Activated T-cell treated with anti-CD3 and anti-CD28 coated beads for 4 hours (primary cell): ENCODE measurements around the gene BTBD9.
A peak's percentile ranks its signal among the peaks of the same experiment; 100 is the strongest.

Source experiments
- DNase-seq: peaks from one replicate; pipeline ENCODE4 v3.0.0-alpha.2; 2020

Gene BTBD9

DNA sequence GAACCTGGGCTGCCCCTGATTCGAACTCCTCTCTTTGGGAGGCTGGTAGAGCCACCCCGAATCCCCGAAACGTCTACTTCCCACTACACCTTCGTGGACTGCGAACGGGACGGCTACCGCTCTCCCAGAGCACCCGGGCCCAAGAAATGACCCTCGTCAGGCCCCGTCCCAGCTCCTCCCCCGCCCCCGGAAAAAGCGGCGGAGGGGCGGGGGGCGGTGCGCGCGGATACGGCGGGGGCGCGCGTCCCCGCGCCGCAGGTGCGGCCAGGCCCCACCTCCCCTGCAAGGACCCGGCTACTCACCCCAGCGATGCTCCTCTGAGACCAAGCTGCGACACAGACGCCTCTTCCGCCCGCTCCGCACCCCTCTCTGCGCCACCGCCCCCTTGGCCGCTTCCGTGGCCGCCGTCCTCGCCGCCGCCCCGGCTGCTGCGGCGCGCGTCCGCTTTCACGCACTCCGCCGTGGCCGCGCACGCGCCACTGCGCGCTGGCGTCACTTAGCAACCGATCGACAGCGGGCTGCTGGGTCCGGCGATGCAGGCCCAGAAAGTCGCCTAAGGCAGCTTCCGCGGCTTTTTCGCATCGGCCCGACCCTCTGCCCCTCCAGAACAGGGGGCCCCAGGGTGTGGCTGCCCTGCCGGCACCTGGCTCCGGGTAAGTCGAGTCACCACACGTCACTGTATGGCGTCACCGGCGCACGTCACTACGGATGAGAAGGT, at the start of gene BTBD9:
TSS of gene BTBD9 (minus strand) at position 432 of the 718 bp plus-strand sequence.
- peak; percentile 60 for DNase-seq

DNA sequence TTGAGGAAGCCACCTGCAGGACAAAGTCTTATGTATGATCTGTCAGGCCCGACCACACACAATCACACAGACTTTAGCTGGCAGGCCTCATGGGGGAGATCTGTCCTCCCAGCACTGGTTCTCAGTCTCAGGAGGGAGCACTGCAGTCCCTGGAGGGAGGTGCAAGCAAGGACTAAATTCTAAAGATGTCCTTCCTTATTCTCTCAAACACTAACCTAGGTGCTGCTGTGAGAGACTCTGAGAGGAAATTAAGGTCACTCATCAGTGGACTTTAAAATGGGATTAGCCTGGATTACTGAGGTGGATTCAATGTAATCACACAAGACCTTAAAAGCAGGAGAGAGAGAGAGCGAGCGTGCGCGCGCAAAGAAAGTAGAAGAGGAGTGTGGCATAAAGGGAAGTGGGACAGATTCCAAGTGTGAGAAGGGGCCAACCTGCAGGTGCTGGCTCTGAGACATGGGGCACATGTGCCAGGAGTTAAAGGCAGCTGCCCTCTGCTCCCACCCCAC, 48.9 kb upstream of the BTBD9 start:
- DNase-seq = no peak

DNA sequence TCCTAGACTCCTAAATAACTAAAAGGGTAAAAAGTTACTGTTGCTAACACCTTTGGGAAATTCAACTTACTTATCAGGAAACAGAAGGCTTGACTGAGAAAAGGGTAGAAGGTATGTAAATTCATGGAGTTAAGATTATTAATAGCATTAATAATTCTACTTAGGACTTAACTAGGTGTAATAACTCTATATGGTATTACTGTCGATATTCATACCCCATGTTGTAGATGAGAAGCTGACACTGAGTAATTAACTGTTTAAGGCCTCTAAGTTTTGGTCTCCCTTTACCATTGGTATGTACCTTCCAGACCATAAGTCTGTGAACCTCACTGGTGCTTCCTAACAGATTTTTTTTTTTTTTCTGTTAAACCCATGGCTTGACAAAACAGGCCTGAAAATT, 47.8 kb upstream of the BTBD9 start:
- no peak for DNase-seq

DNA sequence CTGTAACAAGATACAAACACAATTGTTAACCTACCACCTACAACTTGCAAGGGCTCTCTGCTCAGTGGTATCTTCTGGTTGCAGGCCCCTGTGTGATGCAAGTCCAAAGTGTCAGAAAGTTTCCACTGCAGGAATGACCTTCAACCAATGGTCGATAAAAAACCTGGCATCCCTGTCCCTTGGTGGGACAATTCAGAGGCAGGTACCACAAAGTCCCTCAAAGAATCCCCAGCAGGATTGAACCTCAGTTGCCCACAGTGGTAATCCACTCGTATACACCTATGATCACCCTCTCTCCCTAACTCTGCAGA, 47.3 kb upstream of the BTBD9 start:
- no peak for DNase-seq

DNA sequence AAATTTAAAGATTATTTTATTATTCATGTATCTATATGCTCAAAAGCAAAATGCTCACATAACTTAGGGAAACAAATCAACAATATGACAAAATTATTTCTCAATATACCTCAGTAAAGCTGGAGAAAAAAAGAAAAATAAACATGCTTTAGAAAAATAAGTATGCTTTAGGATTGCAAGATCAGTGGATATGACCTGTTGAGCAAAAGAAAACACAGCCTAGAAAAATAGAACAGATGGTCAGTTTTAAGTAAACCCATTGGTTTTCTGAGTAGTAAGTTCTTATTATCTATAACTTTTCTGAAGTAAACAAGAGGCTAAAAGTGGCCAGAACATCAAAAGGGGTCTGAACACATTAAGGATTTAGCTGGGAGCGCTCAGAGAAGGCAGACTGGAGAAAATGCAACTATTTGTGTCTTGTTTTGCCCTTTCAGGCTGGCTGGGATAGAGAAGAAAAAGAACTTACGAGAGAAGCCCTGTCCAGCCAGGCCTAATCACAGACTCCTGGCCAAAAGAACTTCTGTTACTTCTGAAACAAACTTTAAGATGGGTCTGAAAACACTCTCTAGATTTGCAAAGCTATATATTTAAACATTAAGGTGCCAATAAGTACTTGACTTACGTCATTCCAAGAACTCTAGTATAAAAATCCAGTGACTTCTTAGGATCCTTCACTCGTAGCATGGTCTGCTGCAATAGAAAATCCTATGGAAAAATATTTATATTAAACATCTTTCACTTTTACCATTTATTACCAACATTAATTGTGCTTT, 46.7 kb upstream of the BTBD9 start:
- DNase-seq = no peak

DNA sequence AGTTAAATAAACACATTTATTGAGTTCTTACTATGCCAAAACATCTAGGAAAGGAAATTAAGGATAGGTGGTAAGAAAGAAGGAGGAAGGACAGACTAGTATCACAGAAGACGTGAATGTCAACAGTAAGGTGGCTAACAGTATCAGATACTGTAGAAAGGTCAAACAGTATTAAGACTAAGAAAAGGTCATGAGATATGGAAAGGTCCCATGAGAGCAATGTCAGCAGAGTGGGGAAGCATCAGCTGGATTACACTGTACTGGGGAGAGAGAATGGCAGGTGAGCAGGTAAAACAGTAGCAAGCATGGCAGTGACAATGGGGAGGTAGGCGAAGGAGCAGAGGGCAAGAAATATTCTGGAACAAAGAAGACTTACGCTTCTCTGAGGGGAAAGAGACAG, 45.2 kb upstream of the BTBD9 start:
- DNase-seq = no peak

DNA sequence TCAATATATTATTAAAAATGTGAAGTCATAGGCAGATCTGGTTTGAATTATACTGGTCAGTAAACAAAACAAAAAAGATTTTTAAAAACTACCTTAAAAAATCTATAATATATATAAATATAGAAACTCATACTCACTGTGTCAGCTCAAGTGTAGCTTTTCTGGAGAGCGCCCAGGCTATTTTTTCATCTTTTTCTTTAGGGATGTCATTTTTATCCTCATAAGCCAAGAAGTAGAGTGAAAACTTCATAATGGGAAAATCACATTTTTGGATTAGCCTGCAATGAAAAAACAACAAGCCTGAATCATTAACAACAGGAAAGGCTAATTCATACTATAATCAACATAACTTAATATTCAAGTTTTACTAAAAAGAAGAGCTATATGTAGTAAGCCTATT, 44.5 kb upstream of the BTBD9 start:
- DNase-seq = no peak

DNA sequence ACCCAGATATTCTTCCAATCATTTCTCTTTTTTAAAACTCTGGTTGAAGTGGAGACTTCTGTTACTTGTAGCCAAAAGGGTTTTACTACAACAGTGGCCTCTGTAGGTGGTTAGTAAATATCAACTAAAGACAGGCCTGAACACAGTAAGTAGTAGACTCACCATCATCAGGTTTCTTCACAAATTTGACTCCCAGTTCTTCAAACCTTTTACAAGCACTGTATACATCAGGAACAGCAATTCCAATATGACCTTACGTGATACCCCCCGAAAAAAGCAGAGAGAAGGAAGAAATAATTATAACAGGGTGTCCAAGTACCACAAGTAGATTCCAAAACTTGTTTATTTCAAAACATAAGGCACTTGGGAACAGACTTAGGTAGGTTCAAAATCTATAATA, 42.1 kb upstream of the BTBD9 start:
- no peak for DNase-seq

DNA sequence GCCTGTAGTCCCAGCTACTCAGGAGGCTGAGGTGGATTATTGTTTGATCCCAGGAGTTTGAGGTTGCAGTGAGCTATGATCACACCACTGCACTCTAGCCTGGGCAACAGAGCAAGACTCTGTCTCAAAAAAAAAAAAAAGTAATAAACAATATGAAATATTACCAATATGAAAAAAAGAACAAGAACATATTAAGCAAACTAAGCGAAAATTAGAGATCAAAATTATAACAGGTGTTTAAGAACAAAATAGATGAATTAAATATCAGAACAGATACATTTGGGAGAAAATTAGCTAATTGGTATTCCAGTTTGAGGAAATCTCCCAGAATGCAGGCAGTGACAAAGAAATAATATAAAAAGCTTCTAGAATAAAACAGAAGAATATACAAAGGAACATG, 39.9 kb upstream of the BTBD9 start:
- DNase-seq = no peak

DNA sequence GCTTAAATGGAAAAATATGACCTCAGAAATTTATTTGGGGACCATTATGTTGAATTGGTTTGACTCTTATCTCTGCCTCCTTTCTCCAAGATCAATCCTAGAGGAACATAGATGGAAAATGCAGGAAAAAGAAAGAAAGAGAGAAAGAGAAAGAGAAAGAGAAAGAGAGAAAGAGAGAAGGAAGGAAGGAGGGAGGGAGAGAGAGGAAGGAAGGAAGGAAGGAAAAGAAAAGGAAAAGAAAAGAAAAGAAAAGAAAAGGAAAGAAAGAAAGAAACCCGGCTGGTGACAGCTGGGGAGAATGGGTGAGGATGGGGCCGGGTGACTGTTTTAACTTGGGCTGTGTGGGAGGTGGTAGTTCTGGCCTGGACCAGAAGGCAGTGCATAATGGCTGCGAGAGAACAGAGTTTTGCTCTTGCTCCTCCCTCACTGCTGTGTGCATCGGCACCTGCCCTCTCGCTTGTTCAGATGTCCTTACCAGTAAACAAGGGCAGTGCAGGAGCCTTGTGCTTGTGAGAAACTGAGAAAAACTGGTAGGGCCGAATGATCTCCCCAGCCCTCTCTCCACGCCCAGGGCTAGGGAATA, 38.5 kb upstream of the BTBD9 start:
- DNase-seq = no peak

DNA sequence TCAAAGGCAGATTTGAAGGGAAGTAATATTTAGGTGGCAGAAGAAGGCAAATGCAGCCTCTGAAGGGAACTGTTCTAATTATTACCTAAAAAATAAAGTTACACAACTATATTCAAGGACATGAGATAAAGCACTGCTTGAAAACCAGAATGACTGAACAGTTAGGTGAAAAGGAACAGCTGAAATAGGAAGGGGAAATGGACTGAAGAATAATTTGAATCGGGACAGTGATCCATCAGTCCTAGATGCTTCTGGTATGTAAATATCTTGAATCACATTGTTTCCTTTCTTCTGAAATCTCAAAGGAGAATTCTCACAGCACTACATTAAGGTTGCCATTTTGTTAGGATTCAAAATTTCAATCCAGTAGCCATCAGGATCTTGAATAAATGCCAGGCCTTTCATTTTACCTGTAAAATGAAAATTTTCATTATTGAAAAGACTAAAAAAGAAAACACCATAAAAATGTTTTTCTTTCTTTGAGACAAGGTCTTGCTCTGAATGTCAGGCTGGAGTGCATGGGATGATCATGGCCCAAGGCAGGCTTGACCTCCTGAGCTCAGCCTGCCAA, 37.3 kb upstream of the BTBD9 start:
- no peak for DNase-seq

DNA sequence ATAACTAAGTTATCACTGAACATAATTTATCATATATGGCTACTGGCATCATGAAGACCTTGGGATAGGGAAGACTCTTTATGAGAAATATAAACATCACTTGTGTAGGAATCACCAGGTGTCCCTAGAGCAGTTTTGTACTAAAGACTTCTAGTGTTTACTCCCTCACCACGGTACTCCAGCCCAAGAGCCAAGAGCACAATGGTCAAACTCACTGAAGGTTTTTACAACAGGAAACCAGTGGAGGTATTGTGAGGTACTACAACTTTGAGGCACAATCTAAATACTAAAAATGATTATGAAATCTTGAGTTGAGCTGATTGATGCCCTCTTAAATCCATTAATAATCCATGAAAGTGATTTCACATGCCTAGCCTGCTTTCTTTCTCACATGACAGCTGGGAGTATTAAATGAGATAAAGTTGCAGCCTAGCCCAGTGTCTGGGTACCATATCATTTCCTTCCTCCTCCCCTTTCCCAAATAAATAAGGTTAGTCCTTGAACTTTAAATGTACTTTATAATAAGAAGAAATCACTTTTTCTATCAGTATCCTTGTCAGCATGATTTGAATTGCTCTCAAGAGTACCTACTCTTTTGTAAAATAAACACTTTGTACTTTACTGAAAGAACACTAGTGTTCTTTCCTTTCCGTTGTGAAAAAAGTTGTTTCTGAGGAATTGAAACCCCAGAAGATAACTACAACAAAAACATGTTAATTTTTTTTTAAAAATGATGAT, 36.7 kb upstream of the BTBD9 start:
- no peak for DNase-seq

DNA sequence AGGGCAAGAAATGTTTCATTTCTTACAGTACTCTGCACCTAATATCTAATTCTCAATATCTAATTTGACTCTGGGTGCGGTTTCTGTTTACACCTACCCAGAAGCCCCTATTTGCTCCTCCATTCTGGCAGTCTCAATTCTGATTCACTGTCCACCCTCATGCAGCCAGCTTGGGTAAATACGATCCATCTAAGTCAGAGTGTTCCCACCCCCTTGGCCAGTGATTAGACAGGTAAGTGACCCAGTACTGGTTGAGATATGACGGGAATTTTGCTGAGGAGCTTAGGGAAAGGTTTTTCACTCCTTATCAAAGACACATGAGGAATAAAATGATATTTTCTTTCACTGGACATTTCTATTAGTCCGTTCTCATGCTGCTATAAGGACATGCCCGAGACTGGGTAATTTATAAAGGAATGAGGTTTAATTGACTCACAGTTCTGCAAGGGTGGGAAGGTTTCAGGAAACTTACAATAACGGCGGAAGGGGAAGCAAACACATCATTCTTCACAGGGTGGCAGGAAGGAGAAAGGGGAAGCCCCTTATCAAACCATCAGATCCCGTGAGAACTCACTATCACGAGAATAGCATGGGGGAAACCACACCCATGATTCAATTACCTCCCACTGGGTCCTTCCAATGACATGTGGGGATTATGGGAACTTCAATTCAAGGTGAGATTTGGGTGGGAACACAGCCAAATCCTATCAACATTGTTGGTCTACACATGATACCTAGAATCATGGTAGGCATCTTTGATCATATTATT, 33.9 kb upstream of the BTBD9 start:
- no peak for DNase-seq

DNA sequence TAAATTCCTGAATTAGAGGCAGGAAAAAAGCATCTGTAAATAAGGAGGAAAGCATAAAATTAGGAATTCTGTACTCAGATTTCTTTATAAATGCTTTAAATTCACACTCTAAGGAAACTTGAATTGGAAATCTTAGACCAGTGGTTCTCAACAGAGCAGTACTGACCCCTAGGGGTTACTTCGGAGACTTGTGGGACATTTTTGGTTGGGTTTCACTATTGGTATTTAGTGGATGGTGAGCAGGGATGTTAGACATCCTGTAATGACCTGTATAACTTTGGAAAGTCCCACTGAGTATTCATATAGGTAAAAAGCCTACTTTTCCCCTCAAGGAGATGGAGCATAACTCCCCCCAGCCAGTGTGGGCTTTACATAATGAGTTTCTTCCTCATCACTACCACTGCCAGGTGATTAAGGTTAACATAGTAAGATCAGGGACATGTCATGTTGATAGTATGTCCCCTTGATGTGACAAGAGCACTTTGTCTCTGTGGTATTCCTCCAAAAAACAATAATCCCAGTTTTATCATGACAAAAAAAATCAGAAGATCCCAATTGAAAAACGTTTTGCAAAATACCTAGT, 32.2 kb upstream of the BTBD9 start:
- DNase-seq = peak; percentile 21

DNA sequence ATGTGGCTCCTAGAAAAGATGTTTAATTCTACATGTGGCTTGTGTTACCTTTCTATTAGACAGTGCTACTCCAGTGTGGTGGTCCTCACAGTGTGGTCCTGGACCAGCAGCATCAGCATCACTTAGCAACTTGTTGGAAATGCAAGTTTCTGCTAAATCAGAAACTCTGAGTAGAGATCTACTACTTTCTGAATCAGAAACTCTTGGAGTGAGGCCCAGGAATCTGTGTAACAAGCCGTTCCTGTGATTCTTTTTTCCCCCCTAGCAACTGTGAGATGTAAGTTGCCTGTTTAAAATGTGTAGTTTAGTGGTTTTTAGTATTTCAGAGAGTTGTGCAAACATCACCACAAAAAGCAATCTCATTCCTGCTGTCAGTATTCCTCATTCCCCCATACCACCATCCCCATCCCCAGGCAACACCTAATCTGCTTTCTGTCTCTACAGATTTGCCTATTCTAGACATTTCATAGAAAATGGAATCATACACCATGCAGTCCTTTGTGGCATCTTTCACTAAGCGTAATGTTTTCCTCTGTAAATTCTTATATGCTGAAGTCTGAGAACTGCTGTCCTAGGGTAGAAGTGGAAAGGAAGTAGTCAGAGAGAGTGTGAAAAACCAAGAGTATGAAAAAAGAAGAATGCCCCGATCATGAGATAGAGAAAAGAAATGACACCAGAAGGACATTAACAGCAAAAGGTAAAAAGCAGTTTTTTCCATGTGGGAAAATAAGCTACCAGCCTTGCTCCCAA, 18.9 kb upstream of the BTBD9 start:
- DNase-seq = no peak

DNA sequence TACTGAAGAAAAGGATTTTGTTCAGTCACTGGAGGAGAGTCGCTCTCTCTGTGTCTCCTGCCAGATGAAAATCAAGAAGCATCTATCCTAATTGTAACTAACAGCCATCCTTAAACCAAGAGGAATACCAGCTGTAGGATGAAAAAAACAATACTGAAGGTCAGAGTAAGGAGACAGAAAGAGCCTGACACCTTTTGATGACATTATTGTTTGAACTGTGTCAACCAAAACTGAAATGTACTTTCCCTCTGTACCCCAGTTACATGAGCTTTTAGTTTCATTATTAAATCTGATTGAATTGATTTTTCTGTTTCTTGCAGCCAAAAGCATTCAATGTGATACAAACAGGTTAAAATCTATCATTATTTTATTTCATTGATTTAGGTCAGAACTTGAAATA, 17.2 kb upstream of the BTBD9 start:
- no peak for DNase-seq

DNA sequence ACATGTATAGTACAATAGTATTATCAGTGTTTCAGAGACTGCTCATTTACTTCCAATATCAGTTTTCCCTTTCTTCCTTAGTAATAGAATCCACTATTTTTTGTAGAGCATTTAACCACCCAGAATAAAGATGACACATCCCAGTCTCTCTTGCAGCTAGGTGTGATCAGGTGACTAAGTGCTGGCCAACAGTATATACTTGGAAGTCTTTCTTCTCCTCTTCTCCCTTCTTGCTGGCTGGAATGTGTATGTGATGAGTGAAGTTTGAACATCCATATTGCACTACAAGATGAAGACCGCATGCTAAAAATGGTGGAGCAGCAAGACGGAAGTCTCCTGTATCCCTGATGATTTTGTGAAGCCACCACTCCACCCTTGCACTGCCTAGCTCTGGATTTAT, 14.5 kb upstream of the BTBD9 start:
- DNase-seq = no peak

DNA sequence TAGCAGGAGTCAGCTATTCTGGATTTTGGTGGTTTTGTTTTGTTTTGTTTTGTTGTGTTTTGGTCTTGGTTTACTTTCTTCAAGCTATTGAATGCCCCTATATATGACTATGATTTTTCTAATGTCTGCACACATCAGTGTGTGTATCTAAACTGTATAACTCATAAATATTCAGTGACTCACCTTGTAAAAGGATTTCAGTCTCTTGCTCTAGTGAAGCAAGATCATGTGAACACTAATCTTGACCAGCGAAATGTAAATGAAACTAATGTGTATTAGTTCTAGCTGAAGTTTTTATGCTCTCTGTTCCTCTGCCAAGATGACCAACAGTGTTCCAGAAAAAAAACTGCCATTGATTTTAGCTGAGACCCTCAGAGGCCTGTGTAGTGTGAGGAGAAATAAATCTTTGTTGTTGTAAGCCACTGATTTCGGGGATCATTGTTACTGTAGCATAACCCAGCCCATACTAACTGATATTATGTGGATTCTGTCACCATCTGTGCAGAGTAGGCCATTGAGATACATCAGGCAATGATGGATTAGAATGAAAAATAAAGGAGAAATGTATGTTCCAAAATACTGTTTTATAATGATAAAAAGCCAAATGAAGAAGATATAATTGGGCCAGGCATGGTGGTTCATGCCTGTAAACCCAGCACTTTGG, 11.5 kb upstream of the BTBD9 start:
- no peak for DNase-seq

DNA sequence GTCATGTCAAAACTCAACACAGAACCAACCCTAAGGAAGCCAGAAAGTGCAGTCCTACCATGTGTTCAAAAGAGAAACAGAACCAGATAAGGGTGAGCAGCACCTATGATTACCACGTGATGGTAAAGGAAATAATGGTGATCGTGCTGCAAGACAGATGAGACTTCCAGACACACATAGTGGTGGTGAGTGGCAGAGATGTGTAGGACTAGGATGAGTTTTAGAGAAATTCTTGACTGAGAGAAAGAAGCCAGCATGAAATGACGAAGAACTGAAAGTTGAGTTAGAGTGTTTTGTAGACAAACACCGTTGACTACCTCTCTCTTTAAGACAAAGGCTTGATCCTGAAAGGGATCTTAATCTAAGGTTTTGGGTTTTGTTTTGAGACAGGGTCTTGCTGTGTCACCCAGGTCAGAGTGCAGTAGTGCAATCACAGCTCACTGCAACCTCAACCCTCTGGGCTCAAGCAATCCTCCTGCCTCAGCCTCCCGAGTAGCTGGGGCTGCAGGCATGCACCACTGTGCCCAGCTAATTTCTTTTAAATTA, 10.6 kb upstream of the BTBD9 start:
- DNase-seq = no peak

DNA sequence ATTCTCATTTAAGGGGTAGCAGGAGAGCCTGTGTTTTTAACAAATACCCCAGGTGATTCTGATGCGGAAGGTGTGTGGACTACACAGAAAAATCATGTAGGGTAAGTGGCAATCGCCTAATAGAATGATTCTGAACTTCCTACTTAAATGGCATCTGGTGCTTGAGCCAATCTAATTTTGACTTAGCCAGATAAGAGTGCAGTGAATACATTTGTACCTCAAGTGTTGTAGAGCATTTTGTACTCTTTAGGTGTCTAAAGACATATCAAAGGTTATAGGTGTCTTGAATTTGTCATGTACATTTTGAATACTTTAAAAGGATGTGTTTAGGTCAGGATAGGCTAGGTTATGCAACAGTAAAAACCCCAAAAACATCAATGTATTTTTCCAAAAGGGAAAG, 10.0 kb upstream of the BTBD9 start:
- no peak for DNase-seq
